GM10248 (cell line): Measurements from ENCODE around the gene USP30.

Source experiments
- CTCF ChIA-PET: fragments of 300-600 bp; sonication (Branson Sonifier 250); formaldehyde crosslinking; extraction: SDS; loops from one replicate; lab custom pipeline; 2021; ENCODE audit warnings: antibody characterized with exemption; lab: Yijun Ruan, JAX
- POLR2A ChIA-PET: fragments of 350-650 bp; sonication (Branson Sonifier 250); formaldehyde crosslinking; extraction: SDS; loops from one replicate; lab custom pipeline; 2020; ENCODE audit warnings: antibody characterized with exemption; lab: Yijun Ruan, JAX
- DNase-seq: peaks from one replicate; pipeline ENCODE4 v3.0.0; 2012; ENCODE audit errors: extremely low spot score
- CTCF ChIP-seq: IDR thresholded peaks from 2 replicates; pipeline ENCODE4 v1.5.1; 2012; ENCODE audit warnings: mild to moderate bottlenecking, low read depth; ENCODE audit errors: extremely low read depth, missing control alignments, control extremely low read depth

The USP30 gene

DNA sequence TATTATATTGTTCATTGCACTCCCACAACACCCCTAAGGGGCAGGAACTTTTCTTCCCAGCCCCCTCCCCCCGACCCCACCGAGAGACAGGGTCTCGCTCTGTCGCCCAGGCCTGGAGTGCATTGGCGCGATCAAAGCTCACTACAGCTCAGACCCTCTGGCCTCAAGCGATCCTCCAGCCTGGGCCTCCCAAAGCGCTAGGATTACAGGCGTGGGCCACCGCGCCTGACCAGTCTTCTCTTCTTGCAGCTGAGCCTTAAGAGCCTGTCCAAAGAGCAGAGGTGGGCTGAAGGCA lies 44.7 kb downstream of the USP30 start:
- ChIA-PET POLR2A (interaction anchor here (0.6 kb wide), 1 partner anchor 462 kb away, joined by 7 read pairs; no protein-coding TSS in a partner anchor), CTCF (no interaction called here)
- DNase-seq: no peak
- TF ChIP-seq CTCF: no peak

DNA sequence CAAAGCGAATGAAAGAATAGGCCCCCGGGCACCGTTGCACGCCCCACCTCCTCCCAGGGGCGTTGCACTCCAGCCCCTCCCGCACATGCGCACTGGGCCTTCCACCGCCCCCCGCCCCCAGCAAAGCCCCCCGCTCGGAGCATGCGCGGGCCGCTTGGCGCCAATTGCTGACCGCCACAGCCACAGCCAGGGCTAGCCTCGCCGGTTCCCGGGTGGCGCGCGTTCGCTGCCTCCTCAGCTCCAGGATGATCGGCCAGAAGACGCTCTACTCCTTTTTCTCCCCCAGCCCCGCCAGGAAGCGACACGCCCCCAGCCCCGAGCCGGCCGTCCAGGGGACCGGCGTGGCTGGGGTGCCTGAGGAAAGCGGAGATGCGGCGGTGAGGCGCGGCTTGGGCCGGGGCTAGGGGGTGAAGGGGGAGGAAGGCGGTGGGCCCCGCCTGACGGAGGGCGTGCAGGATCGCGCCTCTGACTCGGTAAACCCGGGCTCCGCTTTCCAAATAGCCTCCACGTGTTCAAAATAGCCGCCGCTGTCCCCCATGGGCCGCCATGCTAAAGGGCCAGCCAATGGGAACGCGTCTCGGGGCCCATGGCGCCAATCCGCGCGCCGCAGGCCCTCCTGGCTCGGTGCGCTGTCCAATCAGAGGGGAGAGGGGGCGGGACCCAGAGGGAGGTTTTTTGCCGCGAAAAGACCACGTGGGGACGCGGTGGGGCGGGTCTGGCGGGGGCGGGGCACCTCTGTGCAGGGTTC lies 45.2 kb downstream of the USP30 start, which contains the start of gene UNG:
Gene UNG (plus strand): TSS at position 163 of the 748 bp plus-strand sequence. CDS start 83 bp downstream, at position 246.
- ChIA-PET POLR2A (interaction anchor here (0.6 kb wide), 1 partner anchor 462 kb away, joined by 7 read pairs; no protein-coding TSS in a partner anchor), CTCF (interaction anchor here (1.1 to 1.3 kb wide), 3 partner anchors 10 to 15 kb away, joined by 3 to 5 read pairs (median 4); no protein-coding TSS in a partner anchor)
- TF ChIP-seq CTCF: no peak
- peak; percentile 99 for DNase-seq

DNA sequence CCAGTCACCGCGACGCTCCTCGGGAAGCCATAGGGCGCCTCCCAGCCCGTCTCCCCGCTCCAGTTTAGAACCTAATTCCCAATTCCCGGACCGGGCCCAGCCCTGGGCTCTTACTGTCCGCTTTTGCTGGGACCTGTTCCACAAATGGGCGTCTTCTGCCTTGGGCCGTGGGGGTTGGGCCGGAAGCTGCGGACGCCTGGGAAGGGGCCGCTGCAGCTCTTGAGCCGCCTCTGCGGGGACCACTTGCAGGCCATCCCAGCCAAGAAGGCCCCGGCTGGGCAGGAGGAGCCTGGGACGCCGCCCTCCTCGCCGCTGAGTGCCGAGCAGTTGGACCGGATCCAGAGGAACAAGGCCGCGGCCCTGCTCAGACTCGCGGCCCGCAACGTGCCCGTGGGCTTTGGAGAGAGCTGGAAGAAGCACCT lies 45.8 kb downstream of the USP30 start:
- no peak for TF ChIP-seq CTCF
- ChIA-PET POLR2A (interaction anchor here (0.6 kb wide), 1 partner anchor 336 kb away, joined by 3 read pairs; no protein-coding TSS in a partner anchor), CTCF (interaction anchor here (1.1 to 1.3 kb wide), 4 partner anchors 10 to 291 kb away, joined by 3 to 5 read pairs (median 4); no protein-coding TSS in a partner anchor)
- DNase-seq: no peak

GRCh38 chr12:109098651-109099050 lies 46.3 kb downstream of the USP30 start:
- CTCF ChIA-PET: interaction anchor here (1.1 to 1.3 kb wide), 4 partner anchors 9 to 291 kb away, joined by 3 to 5 read pairs (median 4); no protein-coding TSS in a partner anchor
- TF ChIP-seq CTCF: no peak
- DNase-seq: no peak
- POLR2A ChIA-PET: interaction anchor here (0.6 kb wide), 1 partner anchor 337 kb away, joined by 3 read pairs; no protein-coding TSS in a partner anchor

- CTCF ChIA-PET: interaction anchor here (1.2 to 1.9 kb wide), 2 partner anchors 13 to 292 kb away, joined by 3 to 13 read pairs; no protein-coding TSS in a partner anchor
- no peak for TF ChIP-seq CTCF
- POLR2A ChIA-PET: interaction anchor here (0.6 kb wide), 2 partner anchors 21 to 87 kb away, joined by 3 to 4 read pairs; no protein-coding TSS in a partner anchor
- DNase-seq: no peak
Observed at GRCh38 chr12:109099431-109100020, 47.1 kb downstream of the USP30 start.

DNA sequence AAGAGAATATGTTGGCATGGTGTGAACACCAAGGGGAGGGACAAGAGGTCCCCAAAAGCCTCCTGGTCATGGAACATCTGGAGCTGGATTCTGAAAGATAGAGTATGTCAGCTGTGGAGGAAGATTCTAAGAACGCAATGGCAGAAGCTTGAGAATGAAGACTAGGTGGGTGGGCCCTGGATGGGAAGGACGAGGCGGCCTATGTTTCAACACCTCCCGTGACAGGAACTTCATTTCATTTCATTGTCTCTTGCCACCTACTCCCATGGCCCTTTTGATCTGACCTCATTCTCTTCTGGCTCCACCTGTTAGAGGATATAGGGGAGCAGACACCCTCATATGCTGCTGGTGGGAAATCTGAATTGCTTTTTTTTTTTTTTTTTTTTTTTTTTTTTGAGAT lies 48.4 kb downstream of the USP30 start:
- TF ChIP-seq CTCF: no peak
- DNase-seq: no peak
- CTCF ChIA-PET: interaction anchor here (1.4 to 1.9 kb wide), 3 partner anchors 9 to 14 kb away, joined by 3 to 13 read pairs (median 5); no protein-coding TSS in a partner anchor
- POLR2A ChIA-PET: no interaction called here
